ENCODE results near the gene CREBRF. TPM values are rescaled to one million over a fixed set of nuclear protein-coding genes. Genes with fewer than 3 reads are reported as not detected.

Gene CREBRF
- total and polyA plus RNA-seq, 2 donors from 2014 or later: 6.1 to 49.7 TPM

- no peak overlapping the region for H3K4me3 ChIP-seq (ENCODE audit: low read length in 3 of 3)
- H3K36me3 ChIP-seq (ENCODE audit: control insufficient read depth in 2 of 3, insufficient read depth in 3 of 3, low read length in 3 of 3): peaks cover 0 to 10% (median 3%) of the 10 kb centered on the region in 3 donors
- H3K4me1 ChIP-seq (ENCODE audit: control insufficient read depth in 2 of 3, insufficient read depth in 2 of 3, low read depth in 1 of 3, low read length in 3 of 3): peaks cover 0 to 3% (median 0%) of the 10 kb centered on the region in 3 donors
- DNase-seq (no peak), FAIRE-seq (no peak)
- no peaks in the 10 kb centered on the region for H3K9me3 ChIP-seq (ENCODE audit: control insufficient read depth in 2 of 3, insufficient read depth in 1 of 3, low read length in 3 of 3)
- intact Hi-C loops (cut with DNase I): no loop called here
- no peak for TF ChIP-seq CTCF (IDR thresholded peaks at IDR 0.05; ENCODE audit: borderline replicate concordance, extremely low read depth, insufficient read depth)
- no peaks in the 10 kb centered on the region for H3K27me3 ChIP-seq (ENCODE audit: control insufficient read depth, insufficient read depth, low read length)
- H3K9ac ChIP-seq (ENCODE audit: low read length in 3 of 3): no peak overlapping the region
- no peak overlapping the region for H3K27ac ChIP-seq (ENCODE audit: low read depth in 2 of 2, low read length in 2 of 2)
These were observed 109.2 kb downstream of the CREBRF start for GRCh38 chr5:173165177-173166016.

GRCh38 chr5:173172166-173172565, 116.0 kb downstream of the CREBRF start:
- H3K36me3 ChIP-seq (ENCODE audit: control insufficient read depth in 2 of 3, insufficient read depth in 3 of 3, low read length in 3 of 3): no peaks in the 10 kb centered on the region
- H3K4me1 ChIP-seq (ENCODE audit: control insufficient read depth in 2 of 3, insufficient read depth in 2 of 3, low read depth in 1 of 3, low read length in 3 of 3): no peaks in the 10 kb centered on the region
- TF ChIP-seq CTCF (IDR thresholded peaks at IDR 0.05; ENCODE audit: borderline replicate concordance, extremely low read depth, insufficient read depth): no peak
- H3K9me3 ChIP-seq (ENCODE audit: control insufficient read depth in 2 of 3, insufficient read depth in 1 of 3, low read length in 3 of 3): no peaks in the 10 kb centered on the region
- FAIRE-seq (no peak), DNase-seq (no peak)
- intact Hi-C loops (cut with DNase I): no loop called here
- no peaks in the 10 kb centered on the region for H3K27me3 ChIP-seq (ENCODE audit: control insufficient read depth, insufficient read depth, low read length)
- no peak overlapping the region for H3K9ac ChIP-seq (ENCODE audit: low read length in 3 of 3)
- H3K4me3 ChIP-seq (ENCODE audit: low read length in 3 of 3): no peak overlapping the region
- no peak overlapping the region for H3K27ac ChIP-seq (ENCODE audit: low read depth in 2 of 2, low read length in 2 of 2)

- DNase-seq: no peak
- intact Hi-C loops (cut with DNase I): no loop called here
- no peak for FAIRE-seq
These were observed 119.4 kb downstream of the CREBRF start for GRCh38 chr5:173175523-173175922.

More at GRCh38 chr5:173175523-173175922, 119.4 kb downstream of the CREBRF start:
- no peak for TF ChIP-seq CTCF (IDR thresholded peaks at IDR 0.05; ENCODE audit: borderline replicate concordance, extremely low read depth, insufficient read depth)
- H3K9ac ChIP-seq (ENCODE audit: low read length in 3 of 3): no peak overlapping the region
- no peak overlapping the region for H3K4me3 ChIP-seq (ENCODE audit: low read length in 3 of 3)
- H3K4me1 ChIP-seq (ENCODE audit: control insufficient read depth in 2 of 3, insufficient read depth in 2 of 3, low read depth in 1 of 3, low read length in 3 of 3): no peaks in the 10 kb centered on the region
- no peaks in the 10 kb centered on the region for H3K9me3 ChIP-seq (ENCODE audit: control insufficient read depth in 2 of 3, insufficient read depth in 1 of 3, low read length in 3 of 3)
- no peak overlapping the region for H3K27ac ChIP-seq (ENCODE audit: low read depth in 2 of 2, low read length in 2 of 2)
- no peaks in the 10 kb centered on the region for H3K36me3 ChIP-seq (ENCODE audit: control insufficient read depth in 2 of 3, insufficient read depth in 3 of 3, low read length in 3 of 3)
- H3K27me3 ChIP-seq (ENCODE audit: control insufficient read depth, insufficient read depth, low read length): no peaks in the 10 kb centered on the region
